ENCODE data around the gene ST3GAL6.
A peak's percentile ranks its signal among the peaks of the same experiment; 100 is the strongest.
"Not testable (repeated sequence)": the region's sequence is repeated elsewhere in the genome, so short reads cannot be mapped to it uniquely, and the experiment has no call there.

The ST3GAL6 gene

GRCh38 chr3:98801043-98801747 is 38.1 kb downstream of the ST3GAL6 start:
- no peak for DNase-seq (ENCODE audit: low read depth, low spot score)

DNA sequence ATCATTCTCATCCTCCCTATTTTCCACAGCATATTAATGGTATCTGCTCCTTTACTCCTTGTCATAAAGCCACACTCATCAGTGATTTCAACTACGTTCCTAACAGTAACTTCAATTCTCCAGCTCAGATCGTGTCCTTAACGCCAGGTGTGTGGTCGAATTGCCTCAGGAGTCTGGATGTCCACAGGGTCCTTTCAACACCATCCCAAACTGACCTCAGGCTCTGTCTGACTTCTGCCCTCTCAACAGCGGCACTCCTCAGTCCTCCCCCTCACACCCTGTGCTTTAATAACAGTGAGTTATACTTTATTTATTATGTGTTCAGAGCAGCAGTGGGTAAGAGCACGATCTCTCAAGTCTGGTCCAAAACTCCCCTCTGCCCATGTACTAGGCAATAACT is 42.4 kb downstream of the ST3GAL6 start:
- DNase-seq (ENCODE audit: low read depth, low spot score), result no peak

DNA sequence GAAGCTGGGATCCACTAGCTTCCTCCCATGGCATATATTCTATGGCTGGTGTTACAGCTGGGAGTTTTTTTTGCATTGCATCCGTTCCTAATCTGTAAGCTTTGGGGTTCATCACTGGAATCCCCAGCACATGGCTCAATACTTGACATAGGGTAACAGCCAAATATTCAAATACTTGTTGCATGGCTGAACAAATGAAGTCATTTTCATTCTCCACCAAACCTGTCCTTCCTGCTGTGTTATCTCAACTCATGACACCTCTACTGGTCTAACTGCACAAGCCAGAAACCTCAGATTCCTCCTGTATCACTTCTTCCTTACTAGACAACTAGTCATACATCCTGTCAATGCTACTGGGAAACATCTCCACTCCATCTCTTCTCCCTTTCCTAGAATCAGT is 43.4 kb downstream of the ST3GAL6 start:
- no peak for DNase-seq (ENCODE audit: low read depth, low spot score)

GRCh38 chr3:98807011-98807410 is 43.9 kb downstream of the ST3GAL6 start:
- DNase-seq (ENCODE audit: low read depth, low spot score), result peak; percentile 55

DNA sequence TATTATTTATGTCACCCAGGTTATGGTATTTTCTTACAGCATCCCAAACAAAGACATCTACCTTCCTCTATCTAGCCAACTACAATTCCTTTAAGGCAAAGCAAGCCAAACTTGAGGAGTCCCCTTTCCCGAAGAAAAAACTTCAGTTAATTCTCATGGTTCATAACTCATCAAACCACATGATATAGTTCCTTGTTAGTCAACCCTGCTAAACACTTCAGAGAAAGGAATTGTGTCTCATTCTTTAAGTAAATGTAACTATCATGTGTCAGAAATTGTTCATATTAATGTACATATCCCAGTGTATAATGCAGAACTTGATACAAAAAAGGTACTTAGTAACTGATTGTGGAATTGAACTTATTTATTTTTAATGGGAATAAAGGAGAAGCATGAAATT is 44.4 kb downstream of the ST3GAL6 start:
- DNase-seq (ENCODE audit: low read depth, low spot score), result no peak

DNA sequence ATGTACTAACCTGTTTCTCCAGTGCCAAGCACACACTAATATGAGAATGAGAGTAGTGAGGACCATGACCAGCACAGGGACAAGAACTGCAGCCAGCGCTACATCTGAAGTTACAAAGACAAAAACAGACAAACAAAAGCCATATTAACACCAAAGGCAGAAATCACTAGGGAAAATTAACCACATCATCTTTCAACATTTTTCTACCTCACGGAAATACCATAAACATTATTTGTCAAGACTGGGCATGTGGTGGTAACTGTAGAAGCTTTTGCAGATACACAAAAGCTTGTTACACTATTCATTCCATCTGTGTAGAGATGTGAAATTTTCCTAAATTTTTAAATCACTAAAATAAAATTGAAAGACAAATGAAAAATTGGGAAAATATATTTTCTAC is 44.9 kb downstream of the ST3GAL6 start:
- no peak for DNase-seq (ENCODE audit: low read depth, low spot score)

DNA sequence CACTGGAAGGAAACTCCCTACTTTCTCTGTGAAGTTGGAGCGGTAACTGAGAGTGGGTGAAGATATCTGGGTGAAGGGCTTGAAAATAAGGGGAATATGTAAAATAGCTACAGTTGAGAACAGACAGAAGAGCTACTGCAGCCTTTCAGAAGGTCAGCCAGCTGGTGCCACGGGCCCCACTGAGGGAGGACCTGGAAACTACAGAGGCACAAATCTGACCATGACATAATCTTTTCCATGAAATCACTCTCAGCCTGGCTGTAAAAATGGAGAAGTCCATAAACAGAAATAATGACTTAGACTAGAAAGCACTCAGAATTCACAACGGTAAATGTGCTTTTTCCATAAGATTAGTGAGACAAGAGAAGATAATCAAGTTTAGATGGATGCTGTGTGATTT is 46.4 kb downstream of the ST3GAL6 start:
- DNase-seq (ENCODE audit: low read depth, low spot score), result no peak

DNA sequence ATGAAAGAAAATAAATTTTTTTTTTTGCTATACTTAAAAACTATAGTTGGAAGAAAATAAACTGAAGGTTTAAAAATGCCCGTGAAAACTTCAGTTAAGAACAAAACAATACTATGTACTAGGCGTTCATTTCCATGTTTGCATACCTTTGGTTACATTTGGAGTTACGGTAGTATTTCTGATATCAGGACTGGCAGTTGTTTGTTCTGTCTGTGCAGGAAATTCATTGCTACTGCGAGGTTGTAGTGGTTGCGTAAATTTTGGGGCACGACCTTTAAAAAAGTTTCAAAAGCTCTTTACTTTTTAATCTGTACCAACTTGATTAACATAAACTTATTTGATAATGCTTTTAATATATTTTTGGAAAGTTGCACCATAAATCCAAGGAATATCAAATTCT is 47.9 kb downstream of the ST3GAL6 start:
- DNase-seq (ENCODE audit: low read depth, low spot score), result no peak

GRCh38 chr3:98812851-98813374 is 49.8 kb downstream of the ST3GAL6 start:
- DNase-seq (ENCODE audit: low read depth, low spot score), result no peak

- peak; percentile 66 for DNase-seq (ENCODE audit: low read depth, low spot score)
Observed at GRCh38 chr3:98814817-98815420, 51.8 kb downstream of the ST3GAL6 start.

- peak; percentile 68 for DNase-seq (ENCODE audit: low read depth, low spot score)
Observed at GRCh38 chr3:98817547-98818041, 54.5 kb downstream of the ST3GAL6 start.

GRCh38 chr3:98821063-98821462 is 57.9 kb downstream of the ST3GAL6 start:
- DNase-seq (ENCODE audit: low read depth, low spot score), result no peak

DNA sequence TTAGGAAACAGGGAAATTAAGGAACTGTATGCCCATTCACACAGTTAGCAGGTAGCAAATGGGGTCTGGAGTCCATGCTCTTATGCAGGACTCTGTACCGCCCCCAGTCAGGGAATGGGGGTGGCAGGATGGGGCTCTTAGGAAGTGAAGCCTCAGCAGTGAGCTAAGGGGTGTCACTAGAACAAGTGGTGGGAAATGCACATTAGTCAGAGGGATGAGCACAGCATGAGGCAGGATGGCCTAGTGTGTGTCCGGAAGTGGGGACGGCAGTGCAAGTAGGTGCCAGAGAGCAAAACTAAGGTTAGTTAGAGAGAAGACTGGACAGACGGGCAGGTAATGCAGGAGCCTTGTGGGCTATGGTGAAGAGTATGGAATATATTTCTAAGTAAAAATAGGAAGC is 60.7 kb downstream of the ST3GAL6 start:
- DNase-seq (ENCODE audit: low read depth, low spot score), result no peak

- no peak for DNase-seq (ENCODE audit: low read depth, low spot score)
Observed at GRCh38 chr3:98824256-98824655, 61.1 kb downstream of the ST3GAL6 start.

DNA sequence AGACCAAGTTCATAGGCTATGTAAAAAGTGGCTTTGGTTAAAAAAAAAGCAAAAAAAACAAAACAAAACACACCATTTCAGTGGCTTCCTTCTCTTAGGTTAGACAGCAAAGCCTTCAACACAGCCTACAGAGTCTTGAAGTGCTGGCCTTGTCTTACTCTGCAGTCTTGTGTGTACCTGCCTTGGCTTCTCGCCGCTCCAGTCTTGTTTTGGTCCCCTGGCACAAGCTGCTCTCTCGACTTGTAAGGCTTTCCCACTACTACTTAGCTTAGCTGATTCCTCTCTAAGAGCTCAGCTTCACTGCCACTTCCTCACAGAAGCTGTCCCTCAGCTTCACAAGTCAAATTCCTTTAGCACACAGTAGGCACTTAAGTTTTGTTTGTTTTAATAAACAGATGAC is 63.0 kb downstream of the ST3GAL6 start:
- DNase-seq (ENCODE audit: low read depth, low spot score), result no peak

GRCh38 chr3:98827221-98827920 is 64.2 kb downstream of the ST3GAL6 start:
- DNase-seq (ENCODE audit: low read depth, low spot score), result peak; percentile 85

- no peak for DNase-seq (ENCODE audit: low read depth, low spot score)
Observed at GRCh38 chr3:98829246-98829832, 66.2 kb downstream of the ST3GAL6 start.

GRCh38 chr3:98831060-98831459 is 67.9 kb downstream of the ST3GAL6 start:
- not testable (repeated sequence) for DNase-seq (ENCODE audit: low read depth, low spot score)

DNA sequence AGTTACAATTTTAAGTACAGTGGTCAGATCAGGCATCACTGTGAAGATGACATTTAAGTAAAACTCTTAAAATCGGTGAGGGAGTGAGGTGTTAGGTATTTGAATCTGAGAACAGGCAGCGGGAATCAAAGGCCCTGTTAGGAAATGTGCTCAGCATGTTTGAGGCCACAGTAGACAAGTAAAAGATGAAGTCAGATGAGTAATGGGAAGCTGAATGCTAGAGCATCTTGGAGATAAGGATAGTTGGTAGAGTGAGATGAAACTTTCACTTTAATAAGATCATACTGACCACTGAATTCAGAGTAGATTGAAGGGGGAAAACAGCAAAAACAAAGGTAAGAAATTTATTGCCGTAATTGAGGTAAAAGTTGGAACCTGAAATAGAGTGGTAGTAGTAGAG is 76.7 kb downstream of the ST3GAL6 start:
- no peak for DNase-seq (ENCODE audit: low read depth, low spot score)

DNA sequence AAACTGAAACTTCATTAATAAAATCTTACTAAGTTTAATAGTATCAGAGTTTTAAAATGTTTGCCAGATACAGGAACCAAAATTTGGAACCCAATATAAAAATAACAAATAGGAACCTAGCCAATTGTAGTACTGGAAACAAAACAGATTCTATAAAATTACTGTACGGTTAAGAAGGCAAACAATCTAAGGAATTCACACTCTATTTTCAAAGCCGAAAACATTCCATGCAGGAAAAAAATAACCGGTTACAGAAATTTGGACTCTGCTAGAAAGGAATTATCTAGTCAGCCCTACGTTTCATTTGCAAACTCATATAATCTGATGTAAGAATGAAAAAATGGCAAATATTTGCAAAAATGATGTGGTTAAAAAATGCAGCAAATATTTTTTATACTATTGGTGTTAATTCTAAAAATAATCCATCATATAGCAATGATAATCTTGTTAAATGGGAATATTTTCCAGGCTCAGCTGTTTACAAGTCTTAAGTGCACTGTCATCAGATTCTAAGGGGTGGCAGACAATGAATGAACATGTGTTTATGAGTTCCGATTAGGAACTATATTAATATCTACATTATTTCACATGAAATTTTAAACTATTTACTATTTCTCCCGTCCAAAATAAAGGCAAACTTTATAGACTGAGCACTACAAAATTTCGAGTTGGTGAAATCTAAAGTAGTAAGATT is 80.3 kb downstream of the ST3GAL6 start:
- no peak for DNase-seq (ENCODE audit: low read depth, low spot score)
